ENCODE measurements around the gene DLG1. TPM values are rescaled to one million over a fixed set of nuclear protein-coding genes. Genes with fewer than 3 reads are reported as not detected.

Gene DLG1
- polyA plus RNA-seq, 1 donor from 2014 or later, result 43.9 TPM

GRCh38 chr3:197302696-197303341 lies 4.4 kb upstream of the DLG1 start:
- H3K36me3 ChIP-seq (ENCODE audit: insufficient read depth, low read length), result no peaks in the 10 kb centered on the region
- TF ChIP-seq MXI1 (conservative IDR thresholded peaks at IDR 0.05; ENCODE audit: poor library complexity, severe bottlenecking) (no peak), SMC3 (conservative IDR thresholded peaks at IDR 0.05; ENCODE audit: poor library complexity) (no peak), RAD21 (conservative IDR thresholded peaks at IDR 0.05) (no peak), REST (IDR thresholded peaks at IDR 0.05; ENCODE audit: borderline replicate concordance) (no peak), POLR2AphosphoS5 (IDR thresholded peaks at IDR 0.05) (no peak), EZH2 (IDR thresholded peaks at IDR 0.05; ENCODE audit: borderline replicate concordance, insufficient read depth, low read length, poor library complexity, severe bottlenecking) (no peak), EP300 (conservative IDR thresholded peaks at IDR 0.05; ENCODE audit: poor library complexity, severe bottlenecking) (no peak), CTCF (IDR thresholded peaks at IDR 0.05; ENCODE audit: poor library complexity, severe bottlenecking) (no peak)
- no peak overlapping the region for H3K27ac ChIP-seq (ENCODE audit: low read length)
- H3K79me2 ChIP-seq (replicated peaks; ENCODE audit: insufficient read depth, low read length), result no peaks in the 10 kb centered on the region
- H2AFZ ChIP-seq (ENCODE audit: low read depth, low read length), result no peak overlapping the region
- no peak overlapping the region for H3K4me3 ChIP-seq (ENCODE audit: low read length)
- H3K9me2 ChIP-seq (ENCODE audit: insufficient read depth, low read length), result no peaks in the 10 kb centered on the region
- H3F3A ChIP-seq (ENCODE audit: insufficient read depth, low read length, poor library complexity, severe bottlenecking), result no peaks in the 10 kb centered on the region
- H3K9ac ChIP-seq (ENCODE audit: low read length), result no peak overlapping the region
- no peaks in the 10 kb centered on the region for H3K9me3 ChIP-seq (ENCODE audit: low read length)
- peaks cover 19% of the 10 kb centered on the region for H3K27me3 ChIP-seq (ENCODE audit: insufficient read depth, low read depth, low read length)
- no peak overlapping the region for H3K4me2 ChIP-seq (ENCODE audit: low read length)
- no peaks in the 10 kb centered on the region for H4K20me1 ChIP-seq (ENCODE audit: insufficient read depth)

- no peaks in the 10 kb centered on the region for H3K36me3 ChIP-seq (ENCODE audit: insufficient read depth, low read length)
- H3K79me2 ChIP-seq (replicated peaks; ENCODE audit: insufficient read depth, low read length), result peaks cover 5% of the 10 kb centered on the region
- H3K9me2 ChIP-seq (ENCODE audit: insufficient read depth, low read length), result no peaks in the 10 kb centered on the region
- no peak overlapping the region for H3K4me2 ChIP-seq (ENCODE audit: low read length)
- H2AFZ ChIP-seq (ENCODE audit: low read depth, low read length), result no peak overlapping the region
- H4K20me1 ChIP-seq (ENCODE audit: insufficient read depth), result no peaks in the 10 kb centered on the region
- TF ChIP-seq EZH2 (IDR thresholded peaks at IDR 0.05; ENCODE audit: borderline replicate concordance, insufficient read depth, low read length, poor library complexity, severe bottlenecking), result no peak
- TF ChIP-seq RAD21 (conservative IDR thresholded peaks at IDR 0.05), result no peak
- TF ChIP-seq REST (IDR thresholded peaks at IDR 0.05; ENCODE audit: borderline replicate concordance), result no peak
- TF ChIP-seq SMC3 (conservative IDR thresholded peaks at IDR 0.05; ENCODE audit: poor library complexity), result no peak
- TF ChIP-seq MXI1 (conservative IDR thresholded peaks at IDR 0.05; ENCODE audit: poor library complexity, severe bottlenecking), result no peak
- TF ChIP-seq POLR2AphosphoS5 (IDR thresholded peaks at IDR 0.05), result no peak
- no peak for TF ChIP-seq TAF1 (IDR thresholded peaks at IDR 0.05; ENCODE audit: low read depth)
- TF ChIP-seq CTCF (IDR thresholded peaks at IDR 0.05; ENCODE audit: poor library complexity, severe bottlenecking), result no peak
- H3K4me3 ChIP-seq (ENCODE audit: low read length), result no peak overlapping the region
- peaks cover 19% of the 10 kb centered on the region for H3K27me3 ChIP-seq (ENCODE audit: insufficient read depth, low read depth, low read length)
- H3K9ac ChIP-seq (ENCODE audit: low read length), result no peak overlapping the region
- no peak overlapping the region for H3K27ac ChIP-seq (ENCODE audit: low read length)
- H3F3A ChIP-seq (ENCODE audit: insufficient read depth, low read length, poor library complexity, severe bottlenecking), result no peaks in the 10 kb centered on the region
- no peaks in the 10 kb centered on the region for H3K9me3 ChIP-seq (ENCODE audit: low read length)
Observed at GRCh38 chr3:197302033-197302432, 3.6 kb upstream of the DLG1 start.

Measured in neural cell (in vitro differentiated cells).